H4 (cell line): Measurements from ENCODE around the gene OR2AE1. TPM values are rescaled to one million over a fixed set of nuclear protein-coding genes. Genes with fewer than 3 reads are reported as not detected.

Source experiments
- total RNA-seq: library from RNA; depleted of rRNA; stranded (reverse); fragments of >200 nt; shearing (Covaris generic); gene quantifications from 2 replicates; pipeline ENCODE4 v1.2.3, GENCODE V29; 2014; rRNA removed

OR2AE1 gene
- total RNA-seq, 1 experiment from 2014 or later = not detected

Other genes starting within 250 kb of the OR2AE1 start
- gene CYP3A5, start 197.0 kb downstream of the OR2AE1 start, total RNA-seq = not detected in 2 replicates
- gene CYP3A7, start 141.8 kb downstream of the OR2AE1 start, total RNA-seq = not detected in 2 replicates
- not detected in 2 replicates for gene CYP3A4, start 92.8 kb downstream of the OR2AE1 start, total RNA-seq
- not detected in 2 replicates for gene CYP3A43, start 49.0 kb downstream of the OR2AE1 start, total RNA-seq
- 21.1 and 21.7 TPM in 2 replicates for gene TRIM4, start 42.5 kb upstream of the OR2AE1 start, total RNA-seq
- 0.10 TPM in 1 of 2 replicates, not detected in the other for gene GJC3, start 52.6 kb upstream of the OR2AE1 start, total RNA-seq
- gene AZGP1, start 99.0 kb upstream of the OR2AE1 start, total RNA-seq = 1.3 and 3.5 TPM in 2 replicates
- gene ZKSCAN1, start 138.6 kb upstream of the OR2AE1 start, total RNA-seq = 9.1 and 12.2 TPM in 2 replicates
- 11.7 and 17.4 TPM in 2 replicates for gene ZSCAN21, start 172.7 kb upstream of the OR2AE1 start, total RNA-seq
- gene ZNF3, start 204.7 kb upstream of the OR2AE1 start, total RNA-seq = 32.3 and 32.5 TPM in 2 replicates
- 76.6 and 95.4 TPM in 2 replicates for gene COPS6, start 211.9 kb upstream of the OR2AE1 start, total RNA-seq
- gene MCM7, start 224.4 kb upstream of the OR2AE1 start, total RNA-seq = 258 and 299 TPM in 2 replicates
- gene AP4M1, start 224.6 kb upstream of the OR2AE1 start, total RNA-seq = 20.0 and 29.6 TPM in 2 replicates
- 44.0 and 62.1 TPM in 2 replicates for gene TAF6, start 242.3 kb upstream of the OR2AE1 start, total RNA-seq
- gene CNPY4, start 242.6 kb upstream of the OR2AE1 start, total RNA-seq = 31.9 and 33.1 TPM in 2 replicates
- 0.52 and 1.6 TPM in 2 replicates for gene MBLAC1, start 249.9 kb upstream of the OR2AE1 start, total RNA-seq